ENCODE results near the gene APBA2.

The APBA2 gene

GRCh38 chr15:29110733-29111132, 225.0 kb downstream of the APBA2 start:
- H3K27ac ChIP-seq (ENCODE audit: low read depth, low read length): no peak overlapping the region
- no peaks in the 10 kb centered on the region for H3K36me3 ChIP-seq (ENCODE audit: control insufficient read depth in 1 of 2, insufficient read depth in 2 of 2, low read length in 2 of 2)
- H3K9me3 ChIP-seq (ENCODE audit: control insufficient read depth in 1 of 2, low read length in 2 of 2): no peaks in the 10 kb centered on the region
- no peak overlapping the region for H3K4me3 ChIP-seq (ENCODE audit: low read depth in 1 of 2, low read length in 2 of 2)
- H3K27me3 ChIP-seq (ENCODE audit: control insufficient read depth in 1 of 2, insufficient read depth in 2 of 2, low read length in 2 of 2): no peaks in the 10 kb centered on the region
- H3K4me1 ChIP-seq (ENCODE audit: control insufficient read depth in 1 of 2, insufficient read depth in 2 of 2, low read length in 2 of 2): no peaks in the 10 kb centered on the region
- H3K9ac ChIP-seq (ENCODE audit: low read depth in 1 of 2, low read length in 2 of 2): no peak overlapping the region

GRCh38 chr15:29111705-29112281, 226.0 kb downstream of the APBA2 start:
- H3K27ac ChIP-seq (ENCODE audit: low read depth, low read length): no peak overlapping the region
- no peak overlapping the region for H3K9ac ChIP-seq (ENCODE audit: low read depth in 1 of 2, low read length in 2 of 2)
- H3K9me3 ChIP-seq (ENCODE audit: control insufficient read depth in 1 of 2, low read length in 2 of 2): no peaks in the 10 kb centered on the region
- no peaks in the 10 kb centered on the region for H3K4me1 ChIP-seq (ENCODE audit: control insufficient read depth in 1 of 2, insufficient read depth in 2 of 2, low read length in 2 of 2)
- no peaks in the 10 kb centered on the region for H3K27me3 ChIP-seq (ENCODE audit: control insufficient read depth in 1 of 2, insufficient read depth in 2 of 2, low read length in 2 of 2)
- no peaks in the 10 kb centered on the region for H3K36me3 ChIP-seq (ENCODE audit: control insufficient read depth in 1 of 2, insufficient read depth in 2 of 2, low read length in 2 of 2)
- no peak overlapping the region for H3K4me3 ChIP-seq (ENCODE audit: low read depth in 1 of 2, low read length in 2 of 2)

DNA sequence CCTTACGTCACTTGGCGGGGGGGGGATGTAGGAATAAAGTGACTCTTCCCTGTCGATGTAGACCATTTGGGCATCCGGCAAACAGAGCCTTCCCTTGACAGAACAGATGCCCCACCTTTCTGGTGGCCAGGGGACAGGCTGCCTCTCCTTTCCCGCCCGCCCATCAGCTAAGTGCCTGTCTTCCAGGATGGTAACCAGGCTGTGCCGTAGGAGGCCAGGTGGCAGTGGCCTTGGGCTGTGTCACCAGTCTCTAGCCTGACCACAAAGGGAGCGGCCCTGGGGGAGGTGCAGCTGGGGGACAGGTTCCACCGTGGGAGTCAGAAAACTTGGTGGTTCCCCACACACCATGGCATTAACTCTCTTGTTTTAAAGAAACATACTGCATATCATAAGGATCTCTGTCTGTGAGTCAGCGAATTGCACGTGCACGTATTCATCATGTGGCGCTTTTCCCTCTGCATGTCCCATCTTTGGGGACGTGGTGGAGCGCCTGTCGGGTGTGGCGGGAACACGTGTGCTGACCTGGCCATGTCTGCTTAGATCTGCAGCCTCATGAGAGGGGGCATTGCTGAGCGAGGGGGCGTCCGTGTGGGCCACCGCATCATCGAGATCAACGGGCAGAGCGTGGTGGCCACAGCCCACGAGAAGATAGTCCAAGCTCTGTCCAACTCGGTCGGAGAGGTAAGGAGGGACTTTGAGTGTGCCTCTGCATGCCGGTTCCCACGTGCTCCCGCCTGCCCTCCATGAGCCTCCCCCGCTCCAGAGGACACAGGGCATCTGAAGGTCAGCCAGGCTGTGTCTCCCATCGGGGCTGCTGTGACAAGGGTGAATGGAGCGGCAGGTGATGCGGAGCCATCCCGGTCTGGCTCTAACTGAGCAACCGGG, 227.8 kb downstream of the APBA2 start:
- no peak overlapping the region for H3K4me3 ChIP-seq (ENCODE audit: low read depth in 1 of 2, low read length in 2 of 2)
- no peaks in the 10 kb centered on the region for H3K36me3 ChIP-seq (ENCODE audit: control insufficient read depth in 1 of 2, insufficient read depth in 2 of 2, low read length in 2 of 2)
- H3K9me3 ChIP-seq (ENCODE audit: control insufficient read depth in 1 of 2, low read length in 2 of 2): no peaks in the 10 kb centered on the region
- H3K4me1 ChIP-seq (ENCODE audit: control insufficient read depth in 1 of 2, insufficient read depth in 2 of 2, low read length in 2 of 2): no peaks in the 10 kb centered on the region
- H3K27me3 ChIP-seq (ENCODE audit: control insufficient read depth in 1 of 2, insufficient read depth in 2 of 2, low read length in 2 of 2): no peaks in the 10 kb centered on the region
- no peak overlapping the region for H3K9ac ChIP-seq (ENCODE audit: low read depth in 1 of 2, low read length in 2 of 2)
- no peak overlapping the region for H3K27ac ChIP-seq (ENCODE audit: low read depth, low read length)

- H3K27me3 ChIP-seq (ENCODE audit: control insufficient read depth in 1 of 2, insufficient read depth in 2 of 2, low read length in 2 of 2): no peaks in the 10 kb centered on the region
- H3K36me3 ChIP-seq (ENCODE audit: control insufficient read depth in 1 of 2, insufficient read depth in 2 of 2, low read length in 2 of 2): no peaks in the 10 kb centered on the region
- H3K9ac ChIP-seq (ENCODE audit: low read depth in 1 of 2, low read length in 2 of 2): no peak overlapping the region
- no peaks in the 10 kb centered on the region for H3K9me3 ChIP-seq (ENCODE audit: control insufficient read depth in 1 of 2, low read length in 2 of 2)
- H3K27ac ChIP-seq (ENCODE audit: low read depth, low read length): no peak overlapping the region
- no peaks in the 10 kb centered on the region for H3K4me1 ChIP-seq (ENCODE audit: control insufficient read depth in 1 of 2, insufficient read depth in 2 of 2, low read length in 2 of 2)
- no peak overlapping the region for H3K4me3 ChIP-seq (ENCODE audit: low read depth in 1 of 2, low read length in 2 of 2)
Measured at GRCh38 chr15:29114221-29115092, 228.7 kb downstream of the APBA2 start.

DNA sequence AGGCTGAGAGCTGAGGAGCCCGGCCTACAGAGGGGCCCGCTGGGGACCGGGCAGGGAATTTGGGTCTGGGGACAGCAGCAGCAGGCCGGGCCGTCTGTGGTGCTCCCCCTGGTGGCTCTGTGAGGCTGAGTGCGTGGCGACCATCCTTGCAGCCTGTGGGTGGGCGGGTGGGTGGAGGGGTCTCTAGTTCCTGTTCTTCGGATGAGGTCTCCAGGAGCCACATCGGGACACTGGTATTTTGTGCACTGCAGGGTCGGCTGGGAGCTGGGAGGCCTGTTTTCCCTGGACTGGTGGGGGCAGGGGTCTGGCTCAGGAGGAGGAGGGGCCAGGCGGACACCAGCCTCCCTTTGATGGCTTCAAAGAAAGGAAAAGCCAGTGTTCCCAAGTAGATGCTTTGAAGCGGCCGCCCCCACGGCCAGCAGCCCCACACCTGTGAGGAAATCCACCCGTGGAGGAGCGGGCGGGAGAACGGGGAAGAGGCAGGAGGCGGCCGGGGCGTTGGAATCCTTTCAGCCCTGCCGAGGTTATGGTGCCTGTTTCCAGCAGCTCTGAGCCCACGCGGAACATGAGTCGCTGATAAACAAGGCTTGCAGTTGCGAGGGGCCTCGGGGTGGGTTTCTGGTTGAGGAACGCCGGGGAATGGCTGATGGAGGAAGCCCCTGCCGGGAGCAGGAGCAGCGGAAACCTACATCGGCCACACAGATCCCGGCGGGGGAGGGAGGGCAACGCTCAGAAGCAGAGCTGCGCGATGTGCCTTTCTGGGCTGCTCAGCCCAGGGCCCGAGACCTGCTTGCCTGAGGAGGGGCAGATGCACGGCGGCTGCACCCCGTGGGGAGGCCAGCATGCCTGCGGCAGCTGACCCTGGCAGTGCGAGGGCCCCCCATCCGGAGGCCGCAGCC, 229.6 kb downstream of the APBA2 start:
- Histone ChIP-seq H3K36me3 (ENCODE audit: control insufficient read depth in 1 of 2, insufficient read depth in 2 of 2, low read length in 2 of 2) (no peaks in the 10 kb centered on the region), H3K27me3 (ENCODE audit: control insufficient read depth in 1 of 2, insufficient read depth in 2 of 2, low read length in 2 of 2) (no peaks in the 10 kb centered on the region), H3K27ac (ENCODE audit: low read depth, low read length) (no peak overlapping the region), H3K4me3 (ENCODE audit: low read depth in 1 of 2, low read length in 2 of 2) (no peak overlapping the region), H3K9me3 (ENCODE audit: control insufficient read depth in 1 of 2, low read length in 2 of 2) (no peaks in the 10 kb centered on the region), H3K4me1 (ENCODE audit: control insufficient read depth in 1 of 2, insufficient read depth in 2 of 2, low read length in 2 of 2) (no peaks in the 10 kb centered on the region), H3K9ac (ENCODE audit: low read depth in 1 of 2, low read length in 2 of 2) (no peak overlapping the region)

DNA sequence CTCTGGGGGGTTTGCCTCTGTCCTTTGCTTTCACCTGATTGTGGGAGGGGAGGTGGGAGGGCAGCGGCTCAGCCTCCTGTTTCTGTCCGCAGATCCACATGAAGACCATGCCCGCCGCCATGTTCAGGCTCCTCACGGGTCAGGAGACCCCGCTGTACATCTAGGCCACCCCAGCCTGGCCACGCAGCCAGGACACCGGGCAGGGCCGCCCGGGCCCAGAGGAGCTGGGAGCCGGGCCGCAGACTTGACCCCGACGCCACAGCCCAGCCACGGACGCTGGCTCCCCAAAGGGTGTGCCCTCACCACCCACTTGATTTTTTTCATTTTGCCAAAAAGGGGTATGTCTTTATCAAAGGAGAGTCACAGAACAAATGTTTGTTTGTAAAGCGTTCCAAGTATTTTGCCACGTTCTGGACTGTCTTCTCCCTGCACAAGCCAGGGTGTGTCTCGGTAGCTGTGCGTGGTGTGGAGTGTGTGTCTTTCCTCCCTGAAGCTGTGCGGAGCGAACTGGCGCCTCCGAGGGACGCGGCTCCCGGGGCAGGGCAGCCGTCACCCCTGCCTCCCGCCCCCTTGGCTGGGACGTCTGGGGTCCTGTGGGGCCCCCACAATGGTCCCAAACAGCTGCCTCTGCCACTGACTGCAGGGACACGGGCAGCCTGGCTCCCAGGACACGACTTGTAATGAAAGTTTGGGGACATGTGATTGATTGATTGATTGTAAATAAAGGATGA, 231.4 kb downstream of the APBA2 start:
- Histone ChIP-seq H3K9me3 (ENCODE audit: control insufficient read depth in 1 of 2, low read length in 2 of 2) (no peaks in the 10 kb centered on the region), H3K36me3 (ENCODE audit: control insufficient read depth in 1 of 2, insufficient read depth in 2 of 2, low read length in 2 of 2) (no peaks in the 10 kb centered on the region), H3K4me1 (ENCODE audit: control insufficient read depth in 1 of 2, insufficient read depth in 2 of 2, low read length in 2 of 2) (no peaks in the 10 kb centered on the region), H3K27ac (ENCODE audit: low read depth, low read length) (no peak overlapping the region), H3K27me3 (ENCODE audit: control insufficient read depth in 1 of 2, insufficient read depth in 2 of 2, low read length in 2 of 2) (no peaks in the 10 kb centered on the region), H3K9ac (ENCODE audit: low read depth in 1 of 2, low read length in 2 of 2) (no peak overlapping the region), H3K4me3 (ENCODE audit: low read depth in 1 of 2, low read length in 2 of 2) (no peak overlapping the region)

- H3K27ac ChIP-seq (ENCODE audit: low read depth, low read length): no peak overlapping the region
- H3K9ac ChIP-seq (ENCODE audit: low read depth in 1 of 2, low read length in 2 of 2): no peak overlapping the region
- H3K9me3 ChIP-seq (ENCODE audit: control insufficient read depth in 1 of 2, low read length in 2 of 2): no peaks in the 10 kb centered on the region
- H3K27me3 ChIP-seq (ENCODE audit: control insufficient read depth in 1 of 2, insufficient read depth in 2 of 2, low read length in 2 of 2): no peaks in the 10 kb centered on the region
- no peak overlapping the region for H3K4me3 ChIP-seq (ENCODE audit: low read depth in 1 of 2, low read length in 2 of 2)
- no peaks in the 10 kb centered on the region for H3K4me1 ChIP-seq (ENCODE audit: control insufficient read depth in 1 of 2, insufficient read depth in 2 of 2, low read length in 2 of 2)
- H3K36me3 ChIP-seq (ENCODE audit: control insufficient read depth in 1 of 2, insufficient read depth in 2 of 2, low read length in 2 of 2): no peaks in the 10 kb centered on the region
Measured at GRCh38 chr15:29117778-29118177, 232.0 kb downstream of the APBA2 start.

DNA sequence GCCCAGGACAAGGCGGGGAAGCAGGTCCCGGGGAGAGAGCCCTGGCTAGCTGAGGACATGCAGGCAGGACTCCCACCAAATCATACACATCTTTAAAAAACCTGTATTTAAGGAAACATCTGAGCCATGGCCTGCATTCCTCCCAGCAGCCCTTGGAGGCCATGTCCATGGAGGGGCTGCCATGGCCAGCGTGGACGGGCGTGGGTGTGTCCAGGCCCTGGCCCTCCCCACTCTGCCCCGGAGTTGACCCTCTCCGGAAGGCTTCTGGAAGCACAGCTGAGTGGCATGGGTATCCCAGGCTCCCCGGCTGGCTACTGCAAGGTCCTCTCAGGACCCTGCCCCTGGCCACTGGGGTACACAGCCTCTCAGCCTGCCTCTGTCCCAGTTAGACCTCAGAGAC, 234.1 kb downstream of the APBA2 start:
- no peaks in the 10 kb centered on the region for H3K36me3 ChIP-seq (ENCODE audit: control insufficient read depth in 1 of 2, insufficient read depth in 2 of 2, low read length in 2 of 2)
- H3K9ac ChIP-seq (ENCODE audit: low read depth in 1 of 2, low read length in 2 of 2): no peak overlapping the region
- no peak overlapping the region for H3K4me3 ChIP-seq (ENCODE audit: low read depth in 1 of 2, low read length in 2 of 2)
- no peaks in the 10 kb centered on the region for H3K9me3 ChIP-seq (ENCODE audit: control insufficient read depth in 1 of 2, low read length in 2 of 2)
- no peaks in the 10 kb centered on the region for H3K4me1 ChIP-seq (ENCODE audit: control insufficient read depth in 1 of 2, insufficient read depth in 2 of 2, low read length in 2 of 2)
- H3K27me3 ChIP-seq (ENCODE audit: control insufficient read depth in 1 of 2, insufficient read depth in 2 of 2, low read length in 2 of 2): no peaks in the 10 kb centered on the region
- no peak overlapping the region for H3K27ac ChIP-seq (ENCODE audit: low read depth, low read length)
